Muscle of arm (tissue), 12 donors: ENCODE measurements around the gene MICU1. TPM values are rescaled to one million over a fixed set of nuclear protein-coding genes. Genes with fewer than 3 reads are reported as not detected.
"Not testable (repeated sequence)": the region's sequence is repeated elsewhere in the genome, so short reads cannot be mapped to it uniquely, and the experiment has no call there.

Experiments used
- DNase-seq: peaks from one replicate; pipeline ENCODE4 v3.0.0-alpha.2; 2013
- polyA plus RNA-seq, 12 donors: library from polyadenylated mRNA; unstranded; fragments of 120-200 nt; gene quantifications; one replicate each; pipeline ENCODE4 v1.2.1, GENCODE V29; 2013; ENCODE audit not compliant: insufficient read length in 12 of 12

The MICU1 gene
- polyA plus RNA-seq, 12 donors, result 61.3 to 145 (median 102) TPM; not detected in 1

DNA sequence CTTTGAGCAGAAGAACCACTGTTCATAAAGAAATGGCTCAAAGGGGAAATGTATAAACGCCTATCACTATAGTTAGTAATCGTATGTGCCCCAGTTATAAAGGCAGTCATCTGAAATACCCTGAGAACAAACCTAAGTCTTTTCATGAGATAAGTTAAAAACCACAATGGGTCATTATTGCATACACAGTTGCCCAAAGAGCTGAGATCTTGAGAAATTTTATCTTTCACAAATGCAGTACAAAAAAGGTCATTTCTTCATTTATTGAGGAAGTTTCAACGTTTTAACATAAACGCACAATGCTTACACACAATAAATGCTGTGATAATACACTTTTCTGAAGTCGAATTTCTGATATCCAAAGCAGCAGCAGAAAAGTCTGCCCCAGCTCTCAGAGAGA, 114.4 kb downstream of the MICU1 start:
- DNase-seq, result no peak

DNA sequence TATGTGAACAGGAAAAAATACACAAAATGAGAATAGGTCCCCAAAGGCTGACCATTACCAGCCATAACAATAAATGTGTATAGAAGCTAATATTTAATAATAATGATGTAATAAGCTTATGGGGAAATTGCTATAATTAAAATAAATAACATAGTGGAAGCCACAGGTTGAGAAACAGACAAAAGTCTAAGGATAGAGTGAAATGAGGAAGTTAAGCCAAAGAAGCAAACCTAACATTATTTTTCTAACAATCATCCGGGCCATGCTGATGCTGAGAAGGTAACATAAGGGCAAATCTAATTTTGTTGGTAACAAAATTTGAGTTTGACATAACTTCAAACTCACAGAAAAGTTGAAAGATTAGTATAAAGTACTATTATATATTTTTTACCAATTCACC, 115.9 kb downstream of the MICU1 start:
- no peak for DNase-seq

DNA sequence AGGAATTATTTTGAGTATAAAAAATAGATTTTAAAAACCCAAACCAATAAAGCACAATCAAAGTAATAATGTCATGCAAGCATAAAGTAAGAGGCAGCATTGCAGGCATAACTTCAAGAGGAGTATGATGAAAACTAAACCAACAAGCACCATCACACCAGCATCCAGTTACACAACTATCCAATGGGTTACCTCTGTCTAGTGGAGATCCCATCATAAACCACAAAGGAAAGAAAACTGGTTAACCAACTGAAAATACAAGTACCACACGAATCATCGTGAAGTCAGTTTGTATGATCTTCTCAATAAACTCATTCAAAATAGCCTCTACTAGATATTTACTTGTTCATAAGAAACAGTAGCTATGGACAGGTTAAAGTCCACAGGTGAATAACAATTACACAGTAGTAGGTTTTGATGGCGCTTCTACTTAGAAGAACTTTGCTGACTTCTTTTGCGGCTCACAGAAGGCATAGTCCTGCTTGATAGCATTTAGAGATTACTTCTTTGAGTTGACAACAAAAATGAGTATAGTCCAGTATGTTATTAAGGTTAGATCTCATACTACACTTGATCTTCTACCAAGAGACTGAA, 116.6 kb downstream of the MICU1 start:
- DNase-seq, result no peak

DNA sequence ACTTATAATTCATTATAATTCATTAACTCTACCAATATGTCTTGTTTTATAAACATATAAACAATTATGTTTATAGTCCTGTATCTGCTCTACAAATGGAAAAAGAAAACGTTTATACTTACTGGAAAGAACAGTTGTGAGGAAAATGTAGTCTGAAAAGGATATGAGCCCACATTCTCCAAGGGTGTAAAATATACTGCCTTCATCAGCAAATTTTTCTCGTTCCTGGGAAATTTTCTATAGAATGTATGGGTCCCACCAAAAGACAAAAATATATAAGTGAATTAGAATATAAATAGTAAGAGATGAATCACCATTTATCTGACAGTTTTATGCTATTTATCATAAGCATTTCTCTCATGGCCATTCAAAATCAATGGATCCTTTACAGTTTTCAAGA, 117.8 kb downstream of the MICU1 start:
- no peak for DNase-seq

DNA sequence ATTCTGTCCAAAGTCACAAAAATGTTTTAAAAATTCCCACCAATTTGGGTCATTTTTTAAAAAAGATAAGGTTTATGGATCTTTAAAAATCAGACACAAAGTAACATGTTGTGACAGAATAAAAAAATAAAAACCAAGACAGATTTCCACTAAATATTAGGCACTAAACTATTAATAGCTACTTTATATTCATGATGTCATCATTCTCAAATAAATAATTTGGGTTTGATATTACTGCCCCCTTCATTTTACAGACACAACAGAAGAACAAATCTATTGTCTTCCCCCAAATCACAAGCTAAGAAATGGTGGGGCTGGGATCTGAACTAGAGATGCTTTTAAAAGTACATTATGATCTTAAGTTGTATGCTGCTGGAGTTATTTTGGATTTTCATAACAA, 119.4 kb downstream of the MICU1 start:
- DNase-seq, result no peak

DNA sequence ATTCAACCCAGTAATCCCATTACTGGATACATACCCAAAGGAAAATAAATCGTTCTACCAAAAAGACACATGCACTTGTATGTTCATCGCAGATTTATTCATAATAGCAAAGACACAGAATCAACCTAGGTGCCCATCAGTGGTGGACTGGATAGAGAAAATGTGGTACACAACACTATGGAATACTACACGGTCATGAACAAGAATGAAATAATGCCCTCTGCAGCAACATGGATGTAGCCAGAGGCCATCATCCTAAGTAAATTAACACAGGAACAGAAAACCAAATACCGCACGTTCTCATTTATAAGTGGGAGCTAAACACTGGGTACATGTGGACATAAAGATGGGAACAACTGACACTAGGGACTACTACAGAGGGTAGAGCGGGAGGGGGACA, 120.4 kb downstream of the MICU1 start:
- DNase-seq, result no peak

DNA sequence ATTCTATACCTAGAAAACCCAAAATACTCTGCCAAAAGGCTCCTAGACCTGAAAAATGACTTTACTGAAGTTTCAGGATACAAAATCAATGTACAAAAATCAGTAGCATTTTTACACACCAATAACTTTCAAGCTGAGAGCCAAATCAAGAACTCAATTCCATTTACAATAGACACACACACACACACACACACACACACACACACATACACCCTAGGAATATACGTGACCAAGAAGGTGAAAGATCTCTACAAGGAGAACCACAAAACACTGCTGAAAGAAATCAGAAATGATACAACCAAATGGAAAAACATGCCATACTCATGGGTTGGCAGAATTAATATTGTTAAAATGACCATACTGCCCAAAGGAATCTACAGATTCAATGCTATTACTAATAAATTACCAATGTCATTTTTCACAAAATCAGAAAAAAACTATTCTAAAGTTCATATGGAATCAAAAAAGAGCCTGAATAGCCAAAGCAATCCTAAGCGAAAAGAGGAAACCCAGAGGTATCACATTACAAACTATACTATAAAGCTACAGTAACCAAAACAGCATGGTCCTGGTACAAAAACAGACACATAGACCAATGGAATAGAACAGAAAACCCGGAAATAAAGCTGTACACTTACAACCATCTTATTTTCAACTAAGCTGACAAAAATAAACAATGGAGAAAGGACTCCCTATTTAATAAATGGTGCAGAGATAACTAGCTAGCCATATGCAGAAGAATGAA, 122.0 kb downstream of the MICU1 start:
- DNase-seq, result no peak

DNA sequence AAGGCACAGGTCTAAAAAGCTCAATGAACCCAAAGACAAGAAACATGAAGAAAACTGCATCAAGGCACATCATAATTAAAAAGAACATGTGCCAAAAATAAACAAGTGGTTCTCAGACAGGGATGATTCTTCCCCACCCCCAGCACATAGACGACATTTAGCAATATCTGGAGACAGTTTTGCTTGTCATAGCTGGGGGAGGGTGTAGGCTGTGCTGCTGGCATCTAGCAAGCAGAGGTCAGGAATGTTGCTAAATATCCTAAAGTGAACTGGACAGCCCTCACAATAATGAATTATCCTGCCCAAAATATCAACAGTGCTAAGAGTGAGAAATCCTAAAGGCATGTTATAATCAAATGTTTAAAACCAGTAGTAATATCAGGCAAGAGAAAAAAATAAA, 122.6 kb downstream of the MICU1 start:
- DNase-seq, result no peak

DNA sequence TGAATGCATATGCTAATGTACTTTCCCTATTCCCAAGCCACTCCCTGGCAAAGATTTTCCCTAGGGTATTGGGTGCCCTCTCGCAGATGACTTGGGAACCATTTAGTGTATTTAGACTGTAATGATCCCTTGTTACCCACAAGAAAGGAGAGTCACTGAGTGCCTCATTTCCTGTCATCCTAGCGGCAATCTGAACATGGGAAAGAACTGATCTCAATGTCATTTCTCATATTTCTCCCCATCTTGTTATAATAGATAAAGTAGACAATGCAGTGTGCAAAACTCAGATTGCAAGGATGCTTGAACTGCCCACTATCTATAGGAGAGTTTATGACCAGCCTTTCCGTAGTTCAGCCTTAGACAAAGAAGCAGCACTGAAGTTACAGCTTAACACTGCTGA, 123.3 kb downstream of the MICU1 start:
- no peak for DNase-seq

DNA sequence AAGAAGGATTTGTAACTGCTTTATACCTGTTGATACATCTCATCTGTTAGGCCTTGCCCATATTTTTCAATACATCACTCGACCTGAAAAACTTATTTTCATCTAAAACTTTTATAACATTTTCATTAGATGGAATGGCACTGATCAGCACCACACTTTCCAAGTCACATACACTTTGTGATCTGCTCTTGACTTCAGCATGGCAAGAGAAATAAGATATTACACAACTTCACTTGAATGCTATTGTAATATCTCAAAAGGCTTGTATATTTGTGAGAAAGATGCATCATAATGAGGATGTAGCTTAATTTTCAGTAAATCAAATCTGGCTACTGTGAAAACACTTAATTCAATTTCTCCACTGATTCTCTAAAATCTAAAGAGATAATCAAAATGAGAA, 126.2 kb downstream of the MICU1 start:
- no peak for DNase-seq

DNA sequence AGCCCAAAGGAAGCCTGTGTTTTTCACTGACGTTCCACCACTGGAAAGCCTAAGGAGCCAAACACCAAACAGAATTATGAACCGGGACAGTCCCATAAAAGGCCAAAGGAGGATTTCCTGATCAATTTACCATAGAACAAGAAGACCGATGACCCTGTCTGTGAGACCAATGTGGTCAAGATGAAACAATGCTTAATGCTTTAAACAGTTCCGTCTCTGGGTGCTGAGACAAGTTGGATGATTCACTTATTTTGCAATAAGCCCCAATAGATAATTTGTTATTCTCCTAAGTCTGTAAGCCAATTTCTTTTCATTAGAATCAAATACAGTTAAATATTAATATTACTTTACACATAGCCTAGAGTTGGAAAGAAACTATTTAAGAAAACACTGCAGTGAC, 134.9 kb downstream of the MICU1 start:
- DNase-seq, result no peak

DNA sequence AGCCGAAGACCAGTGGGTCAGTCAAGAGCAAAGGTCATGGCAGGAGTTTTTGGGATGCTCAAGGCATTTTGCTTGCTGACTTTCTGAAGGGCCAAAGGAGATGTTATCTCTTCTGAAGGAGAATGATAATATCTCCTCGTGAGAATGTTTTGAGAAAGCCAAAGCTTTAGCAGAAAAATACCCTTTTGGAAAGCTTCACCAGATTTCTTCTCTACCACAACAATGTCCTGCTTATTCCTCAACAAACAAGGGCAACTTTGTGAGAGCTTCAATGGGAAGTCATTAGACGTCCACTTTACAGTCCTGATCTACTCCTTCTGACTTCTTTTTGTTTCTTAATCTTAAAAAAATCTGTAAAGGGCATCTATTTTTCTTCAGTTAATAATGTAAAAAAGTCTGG, 138.4 kb downstream of the MICU1 start:
- no peak for DNase-seq

DNA sequence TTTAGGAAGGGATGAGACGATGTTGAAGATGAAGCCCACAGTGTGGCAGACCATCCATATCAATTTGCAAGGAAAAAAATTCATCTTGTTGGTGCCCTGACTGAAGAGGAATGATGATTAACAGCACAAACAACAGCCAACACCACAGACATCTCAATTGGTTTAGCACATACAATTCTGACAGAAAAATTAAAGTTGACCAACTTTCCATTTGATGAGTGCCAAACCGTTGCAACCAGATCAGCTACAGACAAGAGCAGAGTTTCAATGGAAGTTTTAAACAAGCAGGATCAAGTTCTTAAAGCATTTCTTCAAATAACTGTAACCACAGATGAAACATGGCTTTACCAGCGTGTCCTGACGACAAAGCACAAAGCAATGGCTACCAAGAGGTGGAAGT, 138.8 kb downstream of the MICU1 start:
- no peak for DNase-seq

DNA sequence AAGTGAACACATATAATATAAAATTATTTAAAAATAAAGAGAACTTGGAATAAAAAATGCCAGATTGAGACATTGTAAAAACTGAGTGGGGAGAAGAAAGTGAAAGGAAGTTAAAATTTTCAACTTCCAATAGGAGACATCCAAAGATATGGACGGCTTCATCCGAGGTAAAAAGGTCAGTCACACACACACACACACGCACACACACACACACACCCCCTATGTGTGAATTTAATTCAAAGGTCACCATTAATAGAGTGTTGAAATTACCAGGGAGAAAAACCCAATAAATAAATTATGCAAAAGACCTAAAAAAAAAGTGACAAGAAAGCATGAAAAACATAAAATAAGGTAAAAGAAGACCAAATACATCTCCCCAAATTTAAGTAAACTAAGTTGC, 140.2 kb downstream of the MICU1 start:
- DNase-seq, result no peak

DNA sequence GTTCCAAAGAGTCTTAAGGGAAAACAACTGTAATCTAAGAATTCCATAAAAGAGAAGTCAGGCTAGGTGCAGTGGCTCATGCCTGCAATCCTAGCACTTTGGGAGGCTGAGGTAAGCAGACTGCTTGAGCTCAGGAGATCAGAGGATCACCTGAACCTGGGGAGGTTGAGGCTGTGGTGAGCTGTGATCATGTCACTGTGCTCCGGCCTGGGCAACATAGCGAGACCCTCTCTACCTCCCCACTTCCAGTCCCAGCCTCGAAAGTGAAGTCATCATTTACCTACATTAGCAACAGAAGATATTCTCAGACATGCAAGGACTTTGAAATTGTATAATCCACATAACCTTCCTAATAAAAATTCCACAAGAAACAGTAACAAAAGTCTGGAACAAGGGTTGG, 141.4 kb downstream of the MICU1 start:
- no peak for DNase-seq

DNA sequence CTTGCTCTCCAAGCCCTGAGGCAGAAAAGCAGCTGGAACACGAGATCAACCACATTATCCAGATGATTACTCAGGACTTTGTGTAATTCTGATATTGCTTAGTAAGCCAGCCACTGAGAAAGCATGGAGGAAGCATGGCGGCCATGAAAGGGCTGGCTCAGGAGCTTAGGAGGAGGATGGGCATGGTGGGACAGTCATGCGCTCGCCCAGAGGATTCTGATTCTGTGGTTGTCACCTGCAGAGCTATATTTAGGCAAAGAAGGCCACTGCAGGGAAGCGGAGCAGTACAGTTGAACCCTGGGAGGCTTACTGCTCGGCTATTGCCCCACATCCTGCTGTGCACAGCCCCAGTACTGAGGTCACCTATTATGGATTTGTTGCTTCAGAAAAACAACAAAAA, 142.4 kb downstream of the MICU1 start:
- DNase-seq, result no peak

DNA sequence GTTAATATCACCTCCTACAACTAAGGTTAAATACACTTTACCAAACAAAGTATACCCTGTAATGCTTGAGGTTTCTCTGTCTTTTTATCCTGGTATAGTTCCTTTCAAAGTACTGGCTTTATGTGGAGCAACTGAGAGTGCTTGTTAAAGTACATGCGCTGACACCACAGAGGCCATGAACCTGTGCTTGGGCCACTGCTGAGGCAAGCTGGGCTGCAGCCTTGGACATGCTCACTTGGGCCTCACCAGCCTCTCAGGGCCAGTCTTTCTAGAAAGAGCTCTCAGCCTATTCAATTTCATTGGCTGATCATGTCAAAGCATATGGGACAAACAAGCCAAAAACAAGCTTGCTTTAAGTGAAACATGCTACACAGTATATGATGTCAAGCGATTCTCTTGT, 145.0 kb downstream of the MICU1 start:
- no peak for DNase-seq

DNA sequence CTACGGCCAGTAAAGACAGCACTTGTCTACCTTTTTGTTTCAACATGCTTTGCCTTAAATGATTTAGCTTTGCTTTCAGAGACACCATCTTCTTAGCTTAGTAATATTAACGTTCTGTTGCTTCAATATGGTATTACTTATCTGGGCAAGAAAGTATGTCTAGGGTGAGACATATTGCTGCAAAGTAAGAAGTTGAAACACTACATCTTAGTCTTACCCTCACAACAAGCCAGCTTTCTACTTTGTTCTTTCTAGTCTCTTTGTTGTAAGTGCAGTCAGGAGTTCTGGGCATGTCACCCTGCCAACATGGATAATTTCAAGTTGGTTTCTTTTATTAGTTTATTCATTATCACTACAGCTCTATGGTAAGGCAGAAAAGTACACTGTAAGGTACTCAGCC, 148.4 kb downstream of the MICU1 start:
- DNase-seq, result no peak

DNA sequence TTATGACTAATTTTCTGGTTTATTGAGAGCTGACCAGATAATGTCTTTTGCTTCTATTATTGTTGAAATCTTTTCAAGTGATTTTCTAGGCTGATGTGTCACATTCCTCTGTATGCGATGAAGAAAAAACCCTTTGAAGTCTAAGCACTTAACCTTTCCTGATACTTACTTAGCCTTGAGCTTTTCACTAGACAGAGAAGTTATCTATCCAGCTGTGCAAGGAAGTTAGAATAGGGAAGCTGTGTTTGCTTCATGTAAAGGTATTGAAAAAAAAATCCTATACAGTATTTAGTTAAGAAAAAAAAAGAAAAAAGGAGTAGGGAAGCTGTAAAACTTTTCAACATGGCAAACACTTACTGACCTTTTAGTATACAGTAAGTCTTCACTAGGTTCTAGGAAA, 153.6 kb downstream of the MICU1 start:
- no peak for DNase-seq

DNA sequence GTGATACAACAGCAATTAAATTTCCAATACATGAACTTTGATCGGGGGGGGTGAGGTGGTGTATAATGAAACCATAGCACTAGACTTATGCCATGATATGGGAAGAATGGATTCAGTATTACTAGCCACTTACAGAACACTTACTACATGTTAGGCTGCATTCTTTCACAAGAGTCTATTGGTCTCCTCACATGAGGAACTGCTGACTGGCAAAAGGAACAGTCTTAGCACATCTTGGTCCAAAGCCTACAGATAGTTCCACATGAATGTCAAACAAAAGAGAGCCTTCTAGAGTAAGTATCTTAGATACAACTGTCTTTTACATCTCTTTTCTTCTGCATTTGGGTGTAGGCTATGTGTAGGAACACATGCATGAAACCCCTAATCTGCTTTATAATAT, 155.2 kb downstream of the MICU1 start:
- no peak for DNase-seq

DNA sequence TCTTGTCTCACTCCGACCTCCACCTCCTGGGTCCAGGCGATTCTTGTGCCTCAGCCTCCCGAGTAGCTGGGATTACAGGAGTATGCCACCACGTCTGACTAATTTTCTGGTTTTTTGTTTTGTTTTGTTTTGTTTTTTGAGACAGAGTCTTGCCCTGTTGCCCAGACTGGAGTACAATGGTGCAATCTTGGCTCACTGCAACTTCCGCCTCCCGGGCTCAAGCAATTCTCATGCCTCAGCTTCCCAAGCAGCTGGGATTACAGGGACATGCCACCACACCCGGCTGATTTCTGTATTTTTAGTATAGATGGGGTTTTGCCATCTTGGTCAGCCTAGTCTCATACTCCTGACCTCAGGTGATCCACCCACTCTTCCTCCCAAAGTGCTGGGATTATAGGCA, 158.8 kb downstream of the MICU1 start:
- DNase-seq, result not testable (repeated sequence)

DNA sequence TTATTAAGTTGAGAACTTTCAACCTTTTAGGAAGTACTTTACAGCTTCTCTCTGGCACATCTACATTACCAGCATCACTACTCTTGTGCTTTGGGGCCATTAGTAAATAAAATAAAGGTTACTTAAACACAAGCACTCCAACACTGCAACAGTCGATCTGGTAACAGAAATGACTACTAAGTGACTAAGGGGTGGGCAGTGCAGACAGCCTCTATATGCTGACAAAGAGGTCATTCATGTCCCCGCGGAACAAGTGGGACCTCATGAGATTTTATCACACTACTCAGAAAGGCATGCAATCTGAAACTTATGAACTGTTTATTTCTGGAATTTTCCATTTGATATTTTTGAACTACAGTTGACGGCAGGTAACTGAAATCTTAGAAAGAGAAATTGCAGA, 159.9 kb downstream of the MICU1 start:
- no peak for DNase-seq

DNA sequence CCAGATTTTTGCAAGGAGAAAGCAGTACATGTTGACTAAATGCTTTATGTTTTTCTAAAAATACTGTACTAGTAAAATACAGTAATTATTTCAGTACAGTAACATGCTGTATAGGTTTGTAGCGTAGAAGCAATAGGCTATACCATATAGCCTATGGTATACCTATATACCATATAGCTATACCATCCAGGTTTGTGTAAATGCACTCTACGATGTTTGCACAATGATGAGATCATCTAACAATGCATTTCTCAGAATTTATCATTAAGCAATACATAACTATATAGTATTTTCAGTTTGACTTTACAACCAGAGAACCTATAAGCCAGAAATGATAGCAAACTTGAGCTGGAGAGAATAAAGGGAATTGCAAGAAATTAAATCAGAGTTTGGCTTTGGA, 161.4 kb downstream of the MICU1 start:
- DNase-seq, result no peak

DNA sequence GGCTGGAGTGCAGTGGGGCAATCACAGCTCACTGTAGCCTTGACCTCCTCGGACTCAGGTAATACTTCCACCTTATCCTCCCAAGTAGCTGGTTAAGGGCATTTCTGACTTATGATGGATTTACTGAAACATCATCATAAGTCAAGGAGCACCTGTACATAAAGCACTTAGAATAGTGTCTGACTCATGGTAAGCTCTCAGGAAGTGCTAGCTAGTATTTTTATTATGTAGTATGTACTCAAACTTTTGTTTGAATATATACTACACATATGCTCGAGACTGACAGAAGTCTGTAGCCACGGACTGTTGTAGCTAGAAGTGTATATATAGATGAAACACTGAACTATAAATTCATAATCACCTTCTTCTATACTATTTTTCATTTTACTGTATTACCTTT, 163.6 kb downstream of the MICU1 start:
- DNase-seq, result no peak
